Uterus (tissue), 4 donors: ENCODE measurements around the gene SEPTIN8. TPM values are rescaled to one million over a fixed set of nuclear protein-coding genes. Genes with fewer than 3 reads are reported as not detected.

Experiments
- DNase-seq, 2 donors: peaks; one replicate each; pipeline ENCODE4 v3.0.0-alpha.2; 2019 to 2020
- H3K27ac ChIP-seq, 2 donors: fragments of 200-600 bp; sonication (generic); 1 replicate in 1 of 2; 2 replicates in 1 of 2; pipeline ENCODE4 v1.5.1; 2016 to 2018
- H3K27me3 ChIP-seq, 2 donors: fragments of 200-600 bp; sonication (generic); one replicate each; pipeline ENCODE4 v1.5.1; 2018 to 2019; ENCODE audit warnings: control low read depth in 1 of 2
- H3K36me3 ChIP-seq, 2 donors: fragments of 200-600 bp; sonication (generic); one replicate each; pipeline ENCODE4 v1.5.1; 2019; ENCODE audit warnings: control low read depth in 1 of 2
- H3K4me1 ChIP-seq, 2 donors: fragments of 200-600 bp; sonication (generic); one replicate each; pipeline ENCODE4 v1.5.1; 2018 to 2019; ENCODE audit warnings: control low read depth in 1 of 2
- H3K4me3 ChIP-seq, 2 donors: fragments of 200-600 bp; sonication (generic); 1 replicate in 1 of 2; 2 replicates in 1 of 2; pipeline ENCODE4 v1.5.1; 2018 to 2019; ENCODE audit warnings: mild to moderate bottlenecking in 1 of 2
- H3K9me3 ChIP-seq, 2 donors: fragments of 200-600 bp; sonication (generic); one replicate each; pipeline ENCODE4 v1.5.1; 2019; ENCODE audit warnings: control low read depth in 1 of 2
- POLR2A ChIP-seq, 2 donors: fragments of 450-650 bp; IDR thresholded peaks; one replicate each; pipeline ENCODE4 v1.6.1; 2016; ENCODE audit warnings: antibody characterized with exemption in 2 of 2, mild to moderate bottlenecking in 1 of 2, moderate library complexity in 1 of 2
- intact Hi-C: fragments of 100-400 bp; cut with DNase I; formaldehyde crosslinking; loops from one replicate; pipeline ENCODE4 v1.15.1; 2023; ENCODE audit warnings: low total_unique reads
- total RNA-seq, 4 donors: library from RNA; depleted of rRNA in 3 of 4; stranded (reverse); fragments of >200 nt in 3 of 4; gene quantifications; one replicate each; pipeline versions ENCODE4 v1.1.0 to v1.2.4, GENCODE V29; 2014 to 2023
- TF ChIP-seq, protein P1 (sequence below), 4 experiments: fragments of 200-600 bp in 2 of 4; fragments of 450-650 bp in 2 of 4; sonication (generic) in 2 of 4; IDR thresholded peaks; one replicate each; pipeline ENCODE4 v1.5.1; 2016 to 2019; ENCODE audit warnings: antibody characterized with exemption in 4 of 4, mild to moderate bottlenecking in 2 of 4, moderate library complexity in 1 of 4
- donor health status: DM: yes; HTN: yes; CAD: no.

SEPTIN8 gene
- total RNA-seq, 4 donors from 2014 or later = 17.7 to 49.4 (median 36.4) TPM

- no peak for DNase-seq
- H3K27me3 ChIP-seq = no peaks in the 10 kb centered on the region
- H3K27ac ChIP-seq = no peak overlapping the region
- intact Hi-C loops = no loop called here
- peaks cover 0 to 11% of the 10 kb centered on the region in 2 donors for H3K4me1 ChIP-seq
- no peaks in the 10 kb centered on the region for H3K9me3 ChIP-seq
- TF ChIP-seq, protein P1, sequence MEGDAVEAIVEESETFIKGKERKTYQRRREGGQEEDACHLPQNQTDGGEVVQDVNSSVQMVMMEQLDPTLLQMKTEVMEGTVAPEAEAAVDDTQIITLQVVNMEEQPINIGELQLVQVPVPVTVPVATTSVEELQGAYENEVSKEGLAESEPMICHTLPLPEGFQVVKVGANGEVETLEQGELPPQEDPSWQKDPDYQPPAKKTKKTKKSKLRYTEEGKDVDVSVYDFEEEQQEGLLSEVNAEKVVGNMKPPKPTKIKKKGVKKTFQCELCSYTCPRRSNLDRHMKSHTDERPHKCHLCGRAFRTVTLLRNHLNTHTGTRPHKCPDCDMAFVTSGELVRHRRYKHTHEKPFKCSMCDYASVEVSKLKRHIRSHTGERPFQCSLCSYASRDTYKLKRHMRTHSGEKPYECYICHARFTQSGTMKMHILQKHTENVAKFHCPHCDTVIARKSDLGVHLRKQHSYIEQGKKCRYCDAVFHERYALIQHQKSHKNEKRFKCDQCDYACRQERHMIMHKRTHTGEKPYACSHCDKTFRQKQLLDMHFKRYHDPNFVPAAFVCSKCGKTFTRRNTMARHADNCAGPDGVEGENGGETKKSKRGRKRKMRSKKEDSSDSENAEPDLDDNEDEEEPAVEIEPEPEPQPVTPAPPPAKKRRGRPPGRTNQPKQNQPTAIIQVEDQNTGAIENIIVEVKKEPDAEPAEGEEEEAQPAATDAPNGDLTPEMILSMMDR (IDR thresholded peaks at IDR 0.05) = no peak
- no peak for TF ChIP-seq POLR2A (IDR thresholded peaks at IDR 0.05)
- no peaks in the 10 kb centered on the region for H3K36me3 ChIP-seq
- H3K4me3 ChIP-seq = no peak overlapping the region
Measured at GRCh38 chr5:132774896-132775295, 2.1 kb downstream of the SEPTIN8 start.

DNA sequence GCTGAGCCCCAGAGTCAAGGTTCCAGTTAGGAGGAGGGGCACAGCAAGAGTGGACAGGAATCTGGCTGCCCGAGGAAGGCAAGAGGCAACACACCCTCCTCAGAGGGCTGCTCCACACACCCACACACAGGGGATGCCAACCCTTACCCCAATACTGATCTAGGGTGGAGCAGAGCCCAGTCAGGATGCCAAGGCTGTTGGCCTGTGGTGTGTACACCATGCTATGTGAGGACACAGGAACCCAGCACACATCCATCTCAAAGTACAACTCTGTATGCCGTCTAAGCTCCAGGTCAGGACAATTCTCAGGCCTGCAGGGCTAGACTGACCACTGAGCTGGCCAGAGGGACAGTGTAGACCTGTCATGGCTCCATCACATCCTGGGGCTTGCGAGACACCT, 2.6 kb downstream of the SEPTIN8 start:
- Histone ChIP-seq H3K27ac (no peak overlapping the region), H3K9me3 (no peaks in the 10 kb centered on the region)
- intact Hi-C loops = no loop called here

DNA sequence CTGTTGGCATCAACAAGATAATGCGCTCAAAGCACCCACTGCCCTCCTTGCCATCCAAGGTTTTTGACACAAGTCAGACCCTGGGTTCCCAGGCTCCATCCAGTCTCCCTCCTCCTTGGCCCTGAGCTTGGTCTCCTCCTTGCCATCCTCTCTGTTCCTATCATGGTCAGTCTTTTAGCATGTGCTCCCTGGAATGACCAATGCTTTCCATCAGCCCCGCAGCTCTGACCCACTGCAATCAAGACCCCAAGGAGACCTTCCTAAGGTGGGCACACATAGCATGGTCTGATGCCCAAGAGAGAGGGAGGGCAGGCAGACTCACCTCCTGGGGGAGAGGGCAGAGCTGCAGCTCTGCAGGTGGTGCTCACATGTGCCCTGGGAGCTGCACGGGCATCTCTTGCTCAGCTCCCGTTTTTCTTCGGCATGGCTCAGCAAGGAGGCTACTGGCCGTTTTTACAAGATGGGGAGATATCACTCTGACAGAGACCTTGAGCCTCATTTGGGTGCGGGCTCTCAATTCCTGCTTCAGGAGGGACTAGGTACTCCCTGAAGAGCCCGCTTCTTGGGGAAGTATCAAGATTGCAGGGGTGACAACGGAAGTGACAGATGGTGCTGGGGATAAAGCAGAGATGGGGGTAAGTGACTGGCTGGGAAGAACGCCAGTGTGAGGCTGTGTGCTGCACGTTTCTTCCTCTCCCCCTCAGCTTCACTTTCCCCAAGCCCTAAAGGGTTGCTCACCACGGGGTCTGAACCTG, 3.3 kb downstream of the SEPTIN8 start:
- TF ChIP-seq, protein P1 (IDR thresholded peaks at IDR 0.05) = no peak
- TF ChIP-seq POLR2A (IDR thresholded peaks at IDR 0.05) = no peak
- Histone ChIP-seq H3K4me1 (peaks cover 0 to 11% of the 10 kb centered on the region in 2 donors), H3K36me3 (no peaks in the 10 kb centered on the region), H3K4me3 (no peak overlapping the region), H3K27me3 (no peaks in the 10 kb centered on the region), H3K9me3 (no peaks in the 10 kb centered on the region), H3K27ac (no peak overlapping the region)
- intact Hi-C loops = no loop called here
- DNase-seq = no peak

More for the DNA sequence above, 2.6 kb downstream of the SEPTIN8 start:
- Histone ChIP-seq H3K4me1 (peaks cover 0 to 11% of the 10 kb centered on the region in 2 donors), H3K27me3 (no peaks in the 10 kb centered on the region), H3K4me3 (no peak overlapping the region), H3K36me3 (no peaks in the 10 kb centered on the region)
- no peak for TF ChIP-seq POLR2A (IDR thresholded peaks at IDR 0.05)
- TF ChIP-seq, protein P1 (IDR thresholded peaks at IDR 0.05) = no peak
- no peak for DNase-seq

DNA sequence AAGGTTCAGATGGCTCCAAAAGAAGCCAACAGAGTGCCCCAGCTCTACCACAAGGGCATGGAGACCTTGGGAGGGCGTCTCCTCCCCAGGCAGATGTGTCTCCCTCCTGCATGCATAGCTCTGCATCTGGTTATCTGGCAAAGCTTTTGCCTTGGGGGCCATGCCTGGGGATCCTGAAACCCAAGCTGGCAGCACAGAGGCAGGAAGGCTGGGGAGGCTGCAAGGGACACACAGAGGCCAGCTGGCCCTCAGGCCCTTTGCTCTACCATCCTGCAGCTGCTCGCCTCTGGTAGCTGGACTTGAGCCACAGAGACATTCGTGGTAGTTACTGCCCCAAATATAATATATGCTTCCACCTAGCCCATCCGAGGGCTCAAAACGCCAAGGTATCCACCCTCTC, 3.9 kb downstream of the SEPTIN8 start:
- Histone ChIP-seq H3K4me1 (peaks cover 0 to 7% of the 10 kb centered on the region in 2 donors), H3K36me3 (no peaks in the 10 kb centered on the region), H3K4me3 (no peak overlapping the region), H3K27me3 (no peaks in the 10 kb centered on the region), H3K27ac (no peak overlapping the region), H3K9me3 (no peaks in the 10 kb centered on the region)
- DNase-seq = no peak
- intact Hi-C loops = no loop called here
- no peak for TF ChIP-seq POLR2A (IDR thresholded peaks at IDR 0.05)

- TF ChIP-seq, protein P1 (IDR thresholded peaks at IDR 0.05) = no peak
- no peak for TF ChIP-seq POLR2A (IDR thresholded peaks at IDR 0.05)
- intact Hi-C loops = no loop called here
- DNase-seq = no peak
- peak overlapping the region; percentile 15 to 49 for H3K27ac ChIP-seq
- no peak overlapping the region for H3K4me3 ChIP-seq
- no peaks in the 10 kb centered on the region for H3K9me3 ChIP-seq
- no peaks in the 10 kb centered on the region for H3K36me3 ChIP-seq
- H3K4me1 ChIP-seq = peaks cover 0 to 3% of the 10 kb centered on the region in 2 donors
- no peaks in the 10 kb centered on the region for H3K27me3 ChIP-seq
Measured at GRCh38 chr5:132772291-132773070, 4.6 kb downstream of the SEPTIN8 start.
